ENCODE results near the gene RAI2. TPM values are rescaled to one million over a fixed set of nuclear protein-coding genes. Genes with fewer than 3 reads are reported as not detected.

Gene RAI2
- total RNA-seq, 1 donor: 0.36 TPM

GRCh38 chrX:17779434-17779833, 81.7 kb downstream of the RAI2 start:
- H3K4me3 ChIP-seq (ENCODE audit: insufficient read depth, low read length): no peak overlapping the region
- H3K36me3 ChIP-seq (ENCODE audit: insufficient read depth, low read length): no peaks in the 10 kb centered on the region
- H3K4me2 ChIP-seq (ENCODE audit: insufficient read depth, low read length): no peak overlapping the region
- H3K4me1 ChIP-seq (ENCODE audit: insufficient read depth, low read length): no peaks in the 10 kb centered on the region
- no peaks in the 10 kb centered on the region for H3K79me2 ChIP-seq (ENCODE audit: insufficient read depth, low read length)
- H2AFZ ChIP-seq (ENCODE audit: low read length): no peak overlapping the region
- H4K20me1 ChIP-seq (ENCODE audit: insufficient read depth, low read length): no peaks in the 10 kb centered on the region
- H3K9me3 ChIP-seq (ENCODE audit: low read depth, low read length): no peaks in the 10 kb centered on the region
- H3K27me3 ChIP-seq (ENCODE audit: insufficient read depth, low read length): no peaks in the 10 kb centered on the region
- TF ChIP-seq CTCF (IDR thresholded peaks at IDR 0.05; ENCODE audit: extremely low read depth, low read depth, low read length): no peak
- no peak overlapping the region for H3K27ac ChIP-seq (ENCODE audit: low read depth, low read length)
- DNase-seq (ENCODE audit: insufficient read length, low spot score, missing footprints): no peak

- H3K36me3 ChIP-seq (ENCODE audit: insufficient read depth, low read length): no peaks in the 10 kb centered on the region
- H3K4me3 ChIP-seq (ENCODE audit: insufficient read depth, low read length): no peak overlapping the region
- H3K27ac ChIP-seq (ENCODE audit: low read depth, low read length): no peak overlapping the region
- no peaks in the 10 kb centered on the region for H3K27me3 ChIP-seq (ENCODE audit: insufficient read depth, low read length)
- H3K4me2 ChIP-seq (ENCODE audit: insufficient read depth, low read length): no peak overlapping the region
- no peaks in the 10 kb centered on the region for H3K4me1 ChIP-seq (ENCODE audit: insufficient read depth, low read length)
- H3K9me3 ChIP-seq (ENCODE audit: low read depth, low read length): no peaks in the 10 kb centered on the region
- H2AFZ ChIP-seq (ENCODE audit: low read length): no peak overlapping the region
- DNase-seq (ENCODE audit: insufficient read length, low spot score, missing footprints): no peak
- no peaks in the 10 kb centered on the region for H3K79me2 ChIP-seq (ENCODE audit: insufficient read depth, low read length)
- no peaks in the 10 kb centered on the region for H4K20me1 ChIP-seq (ENCODE audit: insufficient read depth, low read length)
- no peak for TF ChIP-seq CTCF (IDR thresholded peaks at IDR 0.05; ENCODE audit: extremely low read depth, low read depth, low read length)
These were observed 82.1 kb downstream of the RAI2 start for GRCh38 chrX:17778997-17779396.

GRCh38 chrX:17774053-17774452, 87.0 kb downstream of the RAI2 start:
- no peak for TF ChIP-seq CTCF (IDR thresholded peaks at IDR 0.05; ENCODE audit: extremely low read depth, low read depth, low read length)
- Histone ChIP-seq H3K36me3 (ENCODE audit: insufficient read depth, low read length) (no peaks in the 10 kb centered on the region), H3K9me3 (ENCODE audit: low read depth, low read length) (no peaks in the 10 kb centered on the region), H2AFZ (ENCODE audit: low read length) (no peak overlapping the region), H3K4me1 (ENCODE audit: insufficient read depth, low read length) (no peaks in the 10 kb centered on the region), H3K79me2 (ENCODE audit: insufficient read depth, low read length) (no peaks in the 10 kb centered on the region), H3K4me2 (ENCODE audit: insufficient read depth, low read length) (no peak overlapping the region), H3K27me3 (ENCODE audit: insufficient read depth, low read length) (no peaks in the 10 kb centered on the region), H3K27ac (ENCODE audit: low read depth, low read length) (no peak overlapping the region), H3K4me3 (ENCODE audit: insufficient read depth, low read length) (no peak overlapping the region), H4K20me1 (ENCODE audit: insufficient read depth, low read length) (no peaks in the 10 kb centered on the region)
- DNase-seq (ENCODE audit: insufficient read length, low spot score, missing footprints): no peak

GRCh38 chrX:17773221-17773876, 87.7 kb downstream of the RAI2 start:
- Histone ChIP-seq H3K9me3 (ENCODE audit: low read depth, low read length) (no peaks in the 10 kb centered on the region), H3K36me3 (ENCODE audit: insufficient read depth, low read length) (no peaks in the 10 kb centered on the region), H3K27ac (ENCODE audit: low read depth, low read length) (no peak overlapping the region), H3K4me2 (ENCODE audit: insufficient read depth, low read length) (no peak overlapping the region), H3K4me1 (ENCODE audit: insufficient read depth, low read length) (no peaks in the 10 kb centered on the region), H3K4me3 (ENCODE audit: insufficient read depth, low read length) (no peak overlapping the region), H4K20me1 (ENCODE audit: insufficient read depth, low read length) (no peaks in the 10 kb centered on the region), H3K79me2 (ENCODE audit: insufficient read depth, low read length) (no peaks in the 10 kb centered on the region), H2AFZ (ENCODE audit: low read length) (no peak overlapping the region), H3K27me3 (ENCODE audit: insufficient read depth, low read length) (no peaks in the 10 kb centered on the region)
- no peak for DNase-seq (ENCODE audit: insufficient read length, low spot score, missing footprints)
- TF ChIP-seq CTCF (IDR thresholded peaks at IDR 0.05; ENCODE audit: extremely low read depth, low read depth, low read length): no peak

Measured in osteoblast (primary cell).